Omental fat pad (tissue), 4 donors: ENCODE results near the gene BIRC6. TPM values are rescaled to one million over a fixed set of nuclear protein-coding genes. Genes with fewer than 3 reads are reported as not detected.

Source experiments
- ATAC-seq: fragments of 150-250 bp; one replicate; pipeline ENCODE4 v1.9.1; 2016; ENCODE audit warnings: mild to moderate bottlenecking, moderate library complexity; ENCODE audit not compliant: low FRiP score
- DNase-seq: peaks from one replicate; pipeline ENCODE4 v3.0.0-alpha.2; 2019; ENCODE audit warnings: low spot score
- total RNA-seq, 4 donors: library from RNA; depleted of rRNA; stranded (reverse); fragments of >200 nt; gene quantifications; one replicate each; pipeline ENCODE4 v1.1.0, GENCODE V29; 2016
- TF ChIP-seq, protein P1 (sequence below), 3 donors: fragments of 450-650 bp; IDR thresholded peaks; one replicate each; pipeline ENCODE4 v1.5.1; 2016 to 2017; ENCODE audit warnings: antibody characterized with exemption in 3 of 3, mild to moderate bottlenecking in 3 of 3, moderate library complexity in 2 of 3

BIRC6 gene
- total RNA-seq, 4 donors from 2014 or later: 118 to 226 (median 151) TPM

DNA sequence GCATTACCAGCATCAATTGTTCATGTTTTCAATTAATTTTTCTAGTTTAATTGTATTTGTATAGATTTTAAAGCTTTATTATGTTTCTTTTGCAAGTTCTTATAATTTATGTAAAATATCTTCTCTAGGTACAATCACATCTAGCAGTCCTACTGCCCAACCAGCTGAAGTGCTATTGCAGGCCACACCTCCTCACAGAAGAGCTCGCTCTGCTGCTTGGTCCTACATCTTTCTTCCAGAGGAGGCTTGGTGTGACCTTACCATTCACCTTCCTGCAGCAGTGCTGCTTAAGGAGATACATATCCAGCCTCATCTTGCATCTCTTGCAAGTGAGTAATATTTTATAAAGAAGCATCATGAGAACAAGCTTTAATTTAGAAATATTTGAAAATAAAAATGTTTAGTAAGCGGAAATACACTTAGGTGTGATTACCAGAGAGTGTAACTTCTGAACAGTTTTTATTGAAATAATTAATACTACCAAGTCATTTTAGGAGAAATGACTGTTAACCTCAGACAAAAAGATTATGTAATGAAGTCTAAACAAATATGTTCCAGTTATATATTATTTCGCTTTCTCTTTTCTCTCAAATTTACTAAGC lies 148.2 kb downstream of the BIRC6 start:
- TF ChIP-seq, protein P1, sequence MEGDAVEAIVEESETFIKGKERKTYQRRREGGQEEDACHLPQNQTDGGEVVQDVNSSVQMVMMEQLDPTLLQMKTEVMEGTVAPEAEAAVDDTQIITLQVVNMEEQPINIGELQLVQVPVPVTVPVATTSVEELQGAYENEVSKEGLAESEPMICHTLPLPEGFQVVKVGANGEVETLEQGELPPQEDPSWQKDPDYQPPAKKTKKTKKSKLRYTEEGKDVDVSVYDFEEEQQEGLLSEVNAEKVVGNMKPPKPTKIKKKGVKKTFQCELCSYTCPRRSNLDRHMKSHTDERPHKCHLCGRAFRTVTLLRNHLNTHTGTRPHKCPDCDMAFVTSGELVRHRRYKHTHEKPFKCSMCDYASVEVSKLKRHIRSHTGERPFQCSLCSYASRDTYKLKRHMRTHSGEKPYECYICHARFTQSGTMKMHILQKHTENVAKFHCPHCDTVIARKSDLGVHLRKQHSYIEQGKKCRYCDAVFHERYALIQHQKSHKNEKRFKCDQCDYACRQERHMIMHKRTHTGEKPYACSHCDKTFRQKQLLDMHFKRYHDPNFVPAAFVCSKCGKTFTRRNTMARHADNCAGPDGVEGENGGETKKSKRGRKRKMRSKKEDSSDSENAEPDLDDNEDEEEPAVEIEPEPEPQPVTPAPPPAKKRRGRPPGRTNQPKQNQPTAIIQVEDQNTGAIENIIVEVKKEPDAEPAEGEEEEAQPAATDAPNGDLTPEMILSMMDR (IDR thresholded peaks at IDR 0.05): no peak
- ATAC-seq (no peak), DNase-seq (no peak)

- TF ChIP-seq, protein P1 (IDR thresholded peaks at IDR 0.05): no peak
- ATAC-seq (no peak), DNase-seq (no peak)
Observed at GRCh38 chr2:32506446-32506845, 149.6 kb downstream of the BIRC6 start.

- TF ChIP-seq, protein P1 (IDR thresholded peaks at IDR 0.05): no peak
- ATAC-seq: no peak
- DNase-seq: no peak
Observed at GRCh38 chr2:32514946-32515345, 158.1 kb downstream of the BIRC6 start.

DNA sequence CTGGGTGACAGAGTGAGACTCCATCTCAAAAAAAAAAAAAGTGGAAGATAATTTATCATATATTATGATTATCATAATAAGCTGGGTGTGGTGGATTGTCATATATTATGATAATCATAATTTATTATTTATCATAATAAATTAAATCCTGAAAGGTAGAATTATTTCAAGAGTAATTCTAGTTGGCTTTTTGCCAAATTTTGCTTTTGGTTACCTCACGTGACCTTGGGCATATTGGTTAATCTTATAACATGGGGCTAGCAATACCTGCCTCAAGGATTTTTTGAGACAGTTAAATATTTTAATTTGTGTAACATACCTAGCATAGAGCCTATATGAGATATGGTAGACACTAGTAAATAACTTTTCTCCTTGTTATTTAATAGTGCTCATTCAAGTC lies 159.7 kb downstream of the BIRC6 start:
- no peak for DNase-seq
- TF ChIP-seq, protein P1 (IDR thresholded peaks at IDR 0.05): no peak

DNA sequence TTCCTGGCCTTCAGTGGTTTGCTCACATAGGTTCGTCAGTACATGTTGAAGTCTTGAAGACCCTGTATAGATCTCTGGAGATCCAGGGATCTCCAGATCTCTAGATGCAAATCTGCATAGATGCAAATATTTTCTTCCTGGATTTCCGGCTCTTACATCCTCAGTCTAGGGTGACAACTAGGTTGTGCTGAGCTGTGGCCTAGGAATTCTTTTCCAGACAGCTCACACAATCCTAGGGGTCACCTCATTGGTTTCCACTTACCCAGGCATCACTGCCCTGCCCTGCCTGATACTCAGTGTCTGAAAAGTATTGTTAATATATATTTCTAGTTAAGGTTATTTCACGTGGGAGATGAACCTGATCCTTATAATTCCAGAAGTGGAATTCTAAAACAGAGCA lies 165.9 kb downstream of the BIRC6 start:
- ATAC-seq: no peak
- DNase-seq: no peak
- TF ChIP-seq, protein P1 (IDR thresholded peaks at IDR 0.05): no peak

More for the DNA sequence above, 159.7 kb downstream of the BIRC6 start:
- ATAC-seq: no peak

GRCh38 chr2:32523686-32524085 lies 166.9 kb downstream of the BIRC6 start:
- ATAC-seq (no peak), DNase-seq (no peak)
- TF ChIP-seq, protein P1 (IDR thresholded peaks at IDR 0.05): no peak

DNA sequence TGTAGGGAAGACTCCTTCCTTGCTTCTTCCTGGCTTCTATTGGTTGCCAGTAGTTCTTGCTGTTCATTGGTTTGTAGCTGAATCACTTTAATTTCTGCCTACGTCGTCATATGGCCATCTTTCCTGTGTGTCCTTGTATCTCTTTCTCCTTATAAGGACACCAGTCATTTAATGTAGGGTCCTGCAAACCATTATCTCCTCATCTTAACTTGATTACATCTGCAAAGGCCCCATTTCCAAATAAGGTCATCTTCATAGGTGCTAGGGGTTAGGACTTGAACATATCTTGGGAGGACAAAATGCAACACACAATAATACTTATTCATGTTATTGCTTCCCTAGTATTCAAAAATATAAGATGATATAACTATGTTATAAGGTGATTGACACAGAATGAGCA lies 175.5 kb downstream of the BIRC6 start:
- TF ChIP-seq, protein P1 (IDR thresholded peaks at IDR 0.05): no peak
- no peak for DNase-seq
- no peak for ATAC-seq
